Lung (tissue), 12 donors: ENCODE data around the gene CDKN3. TPM values are rescaled to one million over a fixed set of nuclear protein-coding genes. Genes with fewer than 3 reads are reported as not detected.

Experiments used
- ATAC-seq: fragments of 200-7000 bp; cut with Tn5 transposase; one replicate; pipeline ENCODE4 v1.9.1; 2020; ENCODE audit warnings: moderate number of reproducible peaks; ENCODE audit not compliant: insufficient read depth, low FRiP score
- DNase-seq, 3 donors: peaks; one replicate each; pipeline ENCODE4 v3.0.0-alpha.2; 2013 to 2017
- H3K27ac ChIP-seq, 2 donors: one replicate each; pipeline ENCODE4 v1.5.1; 2013; ENCODE audit warnings: mild to moderate bottlenecking in 2 of 2, moderate library complexity in 2 of 2, control low read depth in 1 of 2, inconsistent platforms in 1 of 2, low read depth in 1 of 2, low read length in 1 of 2
- H3K27me3 ChIP-seq, 3 donors: one replicate each; pipeline ENCODE4 v1.5.1; 2013; ENCODE audit warnings: low read length in 2 of 3; ENCODE audit not compliant: control insufficient read depth in 3 of 3, insufficient read depth in 3 of 3
- H3K36me3 ChIP-seq, 4 donors: one replicate each; pipeline ENCODE4 v1.5.1; 2013; ENCODE audit warnings: low read length in 4 of 4, mild to moderate bottlenecking in 1 of 4, moderate library complexity in 1 of 4; ENCODE audit not compliant: control insufficient read depth in 4 of 4, insufficient read depth in 4 of 4
- H3K4me1 ChIP-seq, 5 donors: one replicate each; pipeline ENCODE4 v1.5.1; 2013; ENCODE audit warnings: low read length in 5 of 5, mild to moderate bottlenecking in 2 of 5, moderate library complexity in 1 of 5; ENCODE audit not compliant: control insufficient read depth in 5 of 5, insufficient read depth in 5 of 5
- H3K4me3 ChIP-seq: one replicate; pipeline ENCODE4 v1.5.1; 2013; ENCODE audit warnings: mild to moderate bottlenecking, control low read depth, moderate library complexity
- H3K9ac ChIP-seq, 2 donors: one replicate each; pipeline ENCODE4 v1.5.1; 2013; ENCODE audit warnings: low read length in 2 of 2, control low read depth in 1 of 2; ENCODE audit not compliant: insufficient read depth in 1 of 2
- H3K9me3 ChIP-seq, 4 donors: one replicate each; pipeline ENCODE4 v1.5.1; 2013; ENCODE audit warnings: low read length in 3 of 4, mild to moderate bottlenecking in 1 of 4, moderate library complexity in 1 of 4; ENCODE audit not compliant: control insufficient read depth in 4 of 4, insufficient read depth in 3 of 4
- CTCF ChIP-seq: IDR thresholded peaks from 2 replicates; pipeline ENCODE4 v1.5.1; 2012; ENCODE audit warnings: mild to moderate bottlenecking; ENCODE audit errors: control extremely low read depth, extremely low read depth
- WGBS, 2 donors: extraction: QIAGEN DNeasy Blood & Tissue Kit; methylation state at CpG; one replicate each; pipeline ENCODE4 v1.1.7; 2013; 5-methylcytosine and 5-hydroxymethylcytosine counted together
- polyA plus RNA-seq, 2 donors: library from polyadenylated mRNA; stranded (reverse); fragments of 200-250 nt; gene quantifications; one replicate each; pipeline ENCODE4 v1.2.1, GENCODE V29; 2013
- total RNA-seq, 2 donors: library from RNA; depleted of rRNA in 1 of 2; stranded (reverse); fragments of >200 nt in 1 of 2; gene quantifications; one replicate each; pipeline ENCODE4 v1.2.1, GENCODE V29; 2014 to 2021
- donor health status: control.
- donor health status: control.
- donor health status: Bipolar disorder and iron deficiency.
- donor health status: healthy.
- donor health status: DM: yes; HTN: yes; CAD: no.

The CDKN3 gene
- total and polyA plus RNA-seq, 4 donors = 1.5 to 5.7 (median 4.6) TPM

DNA sequence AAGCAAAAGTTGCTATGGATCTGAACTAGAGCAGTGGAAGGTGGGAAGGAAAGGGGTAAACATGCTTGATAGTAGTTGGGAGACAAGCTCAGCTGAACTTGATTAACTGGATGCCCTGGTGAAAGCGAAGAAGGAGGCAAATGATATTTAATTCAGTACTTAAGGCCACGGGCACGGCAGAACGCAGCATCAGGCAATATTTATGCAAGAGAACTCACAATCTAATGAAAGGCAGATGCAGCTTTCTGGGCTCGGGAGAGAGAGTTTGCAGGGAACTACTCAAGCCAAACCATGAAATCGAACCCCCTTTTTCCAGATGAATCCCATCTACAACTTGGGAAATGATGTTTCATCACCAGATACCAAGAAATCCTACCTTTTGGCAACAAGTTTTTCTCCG is 47.9 kb downstream of the CDKN3 start:
- Histone ChIP-seq H3K27ac (no peak overlapping the region), H3K4me1 (peaks cover 2 to 21% (median 4%) of the 10 kb centered on the region in 5 donors), H3K4me3 (no peak overlapping the region), H3K9me3 (peaks cover 0 to under 1% (median 0%) of the 10 kb centered on the region in 4 donors), H3K36me3 (no peaks in the 10 kb centered on the region), H3K27me3 (peaks cover 0 to 2% (median 0%) of the 10 kb centered on the region in 3 donors), H3K9ac (no peak overlapping the region)
- no peak for ATAC-seq
- no peak for TF ChIP-seq CTCF
- no peak for DNase-seq
- WGBS, 2 donors = 93 to 95% methylated on average over 7 of the region's 7 CpGs

GRCh38 chr14:54446161-54446693 is 49.4 kb downstream of the CDKN3 start:
- no peak for ATAC-seq
- TF ChIP-seq CTCF = no peak

DNA sequence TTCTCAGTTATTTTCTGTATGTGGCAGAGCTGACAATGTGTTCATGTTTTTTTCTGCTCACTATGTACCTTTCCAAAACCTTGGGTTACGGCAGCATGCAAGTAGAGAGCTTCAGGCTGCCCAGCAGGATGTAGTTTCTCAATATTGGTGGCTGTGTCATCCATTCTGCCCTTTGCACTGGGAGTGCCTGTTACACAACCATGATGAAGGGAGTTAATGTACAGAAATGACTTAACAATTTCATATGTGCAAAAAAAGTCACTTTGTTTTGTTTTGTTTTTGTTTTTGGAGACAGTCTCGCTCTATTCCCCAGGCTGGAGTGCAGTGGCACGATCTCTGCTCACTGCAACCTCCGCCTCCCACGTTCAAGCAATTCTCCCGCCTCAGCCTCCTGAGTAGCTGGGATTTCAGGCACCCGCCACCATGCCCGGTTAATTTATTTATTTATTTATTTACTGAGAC is 50.5 kb downstream of the CDKN3 start:
- Histone ChIP-seq H3K27ac (no peak overlapping the region), H3K27me3 (peaks cover 0 to 2% (median 0%) of the 10 kb centered on the region in 3 donors), H3K36me3 (no peaks in the 10 kb centered on the region), H3K9me3 (peaks cover 0 to 1% (median 0%) of the 10 kb centered on the region in 4 donors), H3K4me3 (no peak overlapping the region), H3K4me1 (peaks cover 0 to 7% (median 2%) of the 10 kb centered on the region in 5 donors), H3K9ac (no peak overlapping the region)
- DNase-seq (peak in 2 of 3 donors; percentile 19 to 37), ATAC-seq (no peak)
- TF ChIP-seq CTCF = no peak
- WGBS, 2 donors = 55 to 76% methylated on average over 8 of the region's 8 CpGs

More at GRCh38 chr14:54446161-54446693, 49.4 kb downstream of the CDKN3 start:
- WGBS, 2 donors = 28 to 36% methylated on average over 5 of the region's 5 CpGs
- DNase-seq = peak; percentile 22 to 63 (median 60)
- H3K4me3 ChIP-seq = no peak overlapping the region
- peaks cover 0 to 14% (median 2%) of the 10 kb centered on the region in 5 donors for H3K4me1 ChIP-seq
- no peak overlapping the region for H3K27ac ChIP-seq
- no peak overlapping the region for H3K9ac ChIP-seq
- H3K36me3 ChIP-seq = no peaks in the 10 kb centered on the region
- peaks cover 0 to 2% (median 0%) of the 10 kb centered on the region in 3 donors for H3K27me3 ChIP-seq
- peaks cover 0 to 1% (median 0%) of the 10 kb centered on the region in 4 donors for H3K9me3 ChIP-seq
